GM12892 (cell line): ENCODE results near the gene MXD3.

Experiments
- POLR2A ChIP-seq: IDR thresholded peaks from 2 replicates; pipeline ENCODE4 v1.6.1; 2011; ENCODE audit warnings: low read depth, low read length, control low read depth
- TAF1 ChIP-seq: IDR thresholded peaks from 2 replicates; pipeline ENCODE4 v1.6.1; 2011; ENCODE audit warnings: low read depth, mild to moderate bottlenecking, control low read depth, low read length, borderline replicate concordance

DNA sequence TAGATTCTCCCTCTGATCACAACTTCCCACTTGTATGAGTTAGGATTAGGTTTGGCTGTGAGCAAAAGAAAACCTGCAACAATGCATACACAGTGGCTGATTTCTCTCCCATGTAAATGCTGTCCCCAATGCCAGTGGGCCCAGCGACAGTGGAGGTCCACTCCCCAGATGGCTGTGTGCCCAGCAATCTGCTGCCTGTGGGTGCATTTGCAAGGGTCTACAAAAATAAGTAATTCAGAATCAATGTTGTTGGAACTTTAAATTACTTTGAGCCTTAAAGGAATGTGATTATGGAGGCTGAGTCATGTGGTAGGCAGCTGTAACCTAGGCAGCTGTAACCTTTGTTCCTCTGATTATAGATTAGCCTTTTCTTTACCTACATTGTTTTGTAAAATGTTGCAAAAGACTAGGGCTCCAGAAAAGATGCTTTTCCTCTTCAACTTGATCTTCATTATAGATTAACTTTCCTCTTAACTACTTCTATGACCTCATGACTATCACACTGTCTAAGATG lies 14.2 kb upstream of the MXD3 start:
- TF ChIP-seq POLR2A (no peak), TAF1 (no peak)
